ENCODE results near the gene DBP.

Gene DBP

DNA sequence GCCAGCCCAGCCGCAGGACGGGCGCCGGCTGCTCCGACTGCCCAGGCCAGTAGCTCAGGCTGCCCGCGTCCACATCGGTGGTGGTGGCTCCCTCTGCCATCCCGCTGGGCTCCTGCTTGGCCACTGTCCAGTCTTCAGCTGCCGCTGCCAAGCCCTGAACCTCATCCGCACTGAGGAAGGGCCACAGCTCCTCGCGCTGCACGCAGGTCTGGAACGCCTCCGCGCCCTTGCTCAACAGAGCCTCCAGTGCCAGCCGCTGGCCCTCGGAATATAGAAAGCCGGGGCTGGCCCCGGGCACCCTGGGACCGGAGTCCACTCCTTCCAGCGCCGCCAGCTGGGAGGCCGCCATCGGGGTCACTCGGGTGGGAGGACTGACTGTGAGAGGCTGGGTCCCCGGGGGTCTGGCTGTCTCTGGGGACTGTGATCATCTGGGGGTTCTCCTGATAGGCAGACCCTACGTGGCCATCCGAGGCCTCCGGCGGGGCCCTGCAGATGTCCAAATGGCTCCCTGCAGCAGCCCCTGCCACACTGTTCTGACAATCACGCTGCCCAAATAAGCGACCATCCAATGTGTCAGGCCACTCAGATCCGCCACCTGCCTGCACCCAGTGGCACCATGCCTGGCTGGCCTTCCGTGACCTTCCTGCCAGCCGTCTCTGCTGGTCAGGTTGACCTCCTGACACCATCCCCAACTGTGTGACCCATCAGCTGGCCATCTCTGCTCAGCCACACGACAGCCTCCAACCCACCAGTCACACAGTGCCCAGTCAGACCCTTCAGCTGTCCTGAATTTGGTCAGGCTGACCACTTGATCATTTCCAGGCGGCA is 23.9 kb downstream of the DBP start:
- Histone ChIP-seq H3K27ac (ENCODE audit: low read depth, low read length) (no peak overlapping the region), H3K4me3 (ENCODE audit: low read depth in 1 of 5, low read length in 5 of 5) (no peak overlapping the region), H3K9ac (ENCODE audit: low read length in 5 of 5) (no peak overlapping the region), H3K9me3 (ENCODE audit: control insufficient read depth in 5 of 5, low read length in 5 of 5) (no peaks in the 10 kb centered on the region), H3K36me3 (ENCODE audit: control insufficient read depth in 5 of 5, insufficient read depth in 5 of 5, low read length in 5 of 5) (peaks cover 0 to 32% (median 30%) of the 10 kb centered on the region in 5 donors), H3K27me3 (ENCODE audit: control insufficient read depth in 5 of 5, insufficient read depth in 4 of 5, low read length in 5 of 5) (no peaks in the 10 kb centered on the region), H3K4me1 (ENCODE audit: control insufficient read depth in 5 of 5, insufficient read depth in 5 of 5, low read length in 5 of 5) (peaks cover 7 to 33% (median 23%) of the 10 kb centered on the region in 5 donors)

DNA sequence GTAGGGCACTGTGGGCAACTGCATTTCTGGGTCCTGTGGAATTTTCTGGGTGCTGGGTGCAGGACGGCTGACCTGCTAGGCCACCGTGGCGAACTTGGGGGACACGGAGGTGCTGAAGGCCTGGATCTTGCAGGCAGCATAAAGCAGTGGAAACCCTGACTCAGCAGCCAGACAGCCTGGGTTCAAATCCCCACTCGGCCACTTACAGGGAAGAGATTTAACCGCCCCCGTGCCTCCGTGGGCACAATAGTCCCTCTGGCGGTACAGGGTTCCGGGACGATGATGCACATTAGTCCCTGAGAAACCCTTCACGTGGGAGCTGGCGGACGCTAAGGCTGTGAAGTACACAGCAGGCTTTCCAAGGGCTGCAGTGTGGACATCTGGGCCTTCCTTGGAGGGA is 25.3 kb downstream of the DBP start:
- H3K9ac ChIP-seq (ENCODE audit: low read length in 5 of 5), result no peak overlapping the region
- no peaks in the 10 kb centered on the region for H3K9me3 ChIP-seq (ENCODE audit: control insufficient read depth in 5 of 5, low read length in 5 of 5)
- H3K27me3 ChIP-seq (ENCODE audit: control insufficient read depth in 5 of 5, insufficient read depth in 4 of 5, low read length in 5 of 5), result no peaks in the 10 kb centered on the region
- H3K4me1 ChIP-seq (ENCODE audit: control insufficient read depth in 5 of 5, insufficient read depth in 5 of 5, low read length in 5 of 5), result peaks cover 0 to 19% (median 10%) of the 10 kb centered on the region in 5 donors
- no peak overlapping the region for H3K27ac ChIP-seq (ENCODE audit: low read depth, low read length)
- peaks cover 0 to 22% (median 22%) of the 10 kb centered on the region in 5 donors for H3K36me3 ChIP-seq (ENCODE audit: control insufficient read depth in 5 of 5, insufficient read depth in 5 of 5, low read length in 5 of 5)
- H3K4me3 ChIP-seq (ENCODE audit: low read depth in 1 of 5, low read length in 5 of 5), result no peak overlapping the region

DNA sequence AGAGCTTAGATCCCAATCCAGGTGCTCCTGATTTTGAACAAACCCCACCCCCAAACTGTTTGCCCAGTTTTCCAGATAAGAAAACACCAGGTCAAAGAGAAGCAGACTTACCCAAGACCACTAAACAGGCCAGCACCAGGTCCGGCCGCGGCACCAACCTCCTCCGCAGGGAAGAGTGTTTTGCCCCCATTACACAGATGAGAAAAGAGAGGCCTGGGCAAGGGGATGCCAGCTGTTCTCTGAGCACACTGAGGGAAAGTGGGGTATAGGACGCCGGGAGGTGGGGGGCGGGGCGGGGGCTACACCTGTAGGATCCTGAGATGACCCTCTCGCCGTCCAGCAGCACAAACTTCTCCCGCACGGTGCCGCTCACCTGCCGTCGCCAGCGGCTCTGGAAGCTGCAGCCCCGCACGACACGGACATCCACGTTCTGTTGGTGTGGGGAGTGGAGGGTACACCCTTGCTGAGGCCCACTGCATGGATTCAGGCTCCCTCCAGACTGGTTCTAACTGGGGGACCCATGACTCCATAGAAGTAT is 27.5 kb downstream of the DBP start:
- H3K9me3 ChIP-seq (ENCODE audit: control insufficient read depth in 5 of 5, low read length in 5 of 5), result no peaks in the 10 kb centered on the region
- no peak overlapping the region for H3K9ac ChIP-seq (ENCODE audit: low read length in 5 of 5)
- no peaks in the 10 kb centered on the region for H3K36me3 ChIP-seq (ENCODE audit: control insufficient read depth in 5 of 5, insufficient read depth in 5 of 5, low read length in 5 of 5)
- H3K27me3 ChIP-seq (ENCODE audit: control insufficient read depth in 5 of 5, insufficient read depth in 4 of 5, low read length in 5 of 5), result no peaks in the 10 kb centered on the region
- H3K4me3 ChIP-seq (ENCODE audit: low read depth in 1 of 5, low read length in 5 of 5), result no peak overlapping the region
- peaks cover 0 to 10% (median 4%) of the 10 kb centered on the region in 5 donors for H3K4me1 ChIP-seq (ENCODE audit: control insufficient read depth in 5 of 5, insufficient read depth in 5 of 5, low read length in 5 of 5)
- no peak overlapping the region for H3K27ac ChIP-seq (ENCODE audit: low read depth, low read length)

DNA sequence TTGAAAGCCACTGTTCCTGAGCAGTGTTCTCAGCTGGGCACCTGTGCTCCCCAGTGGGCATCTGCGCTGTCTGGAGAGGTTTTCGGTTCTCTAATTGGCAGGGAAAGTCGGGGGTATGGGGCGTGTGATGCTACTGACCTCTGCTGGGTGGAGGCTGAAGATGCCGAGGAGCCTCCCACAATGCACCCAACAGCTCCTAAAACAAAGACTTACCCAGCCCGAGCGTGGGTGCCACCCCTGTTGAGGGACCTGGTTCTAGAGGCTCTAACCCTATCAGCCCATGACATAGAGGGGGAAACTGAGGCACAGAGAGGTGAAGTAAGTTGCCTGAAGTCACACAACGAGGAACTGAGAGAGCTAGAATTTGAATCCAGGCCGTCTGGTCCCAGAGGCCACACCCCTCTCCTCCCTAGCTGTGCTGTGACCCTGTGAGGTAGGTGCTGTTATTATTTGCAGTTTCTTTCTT is 28.3 kb downstream of the DBP start:
- H3K4me1 ChIP-seq (ENCODE audit: control insufficient read depth in 5 of 5, insufficient read depth in 5 of 5, low read length in 5 of 5), result peaks cover 0 to 9% (median 4%) of the 10 kb centered on the region in 5 donors
- no peaks in the 10 kb centered on the region for H3K36me3 ChIP-seq (ENCODE audit: control insufficient read depth in 5 of 5, insufficient read depth in 5 of 5, low read length in 5 of 5)
- no peaks in the 10 kb centered on the region for H3K9me3 ChIP-seq (ENCODE audit: control insufficient read depth in 5 of 5, low read length in 5 of 5)
- H3K9ac ChIP-seq (ENCODE audit: low read length in 5 of 5), result peak overlapping the region in 1 of 5 donors; percentile 64
- no peaks in the 10 kb centered on the region for H3K27me3 ChIP-seq (ENCODE audit: control insufficient read depth in 5 of 5, insufficient read depth in 4 of 5, low read length in 5 of 5)
- H3K4me3 ChIP-seq (ENCODE audit: low read depth in 1 of 5, low read length in 5 of 5), result no peak overlapping the region
- no peak overlapping the region for H3K27ac ChIP-seq (ENCODE audit: low read depth, low read length)

DNA sequence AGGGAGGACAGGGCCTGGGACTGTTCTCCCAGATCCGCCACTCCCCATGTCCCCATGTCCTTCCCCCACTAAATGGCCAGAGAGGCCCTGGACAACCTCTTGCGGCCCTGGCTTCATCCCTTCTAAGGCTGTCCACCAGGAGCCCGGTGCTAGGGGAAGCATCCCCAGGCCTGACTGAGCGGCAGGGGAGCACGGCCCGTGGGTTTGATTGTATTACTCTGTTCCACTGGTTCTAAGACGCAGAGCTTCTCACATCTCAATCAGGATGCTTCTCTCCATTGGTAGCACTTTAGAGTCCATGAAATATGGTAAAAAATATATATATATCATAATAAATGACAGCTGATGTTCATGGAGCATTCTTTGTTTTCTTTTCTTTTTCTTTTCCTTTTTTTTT is 29.8 kb downstream of the DBP start:
- Histone ChIP-seq H3K9me3 (ENCODE audit: control insufficient read depth in 5 of 5, low read length in 5 of 5) (no peaks in the 10 kb centered on the region), H3K27ac (ENCODE audit: low read depth, low read length) (no peak overlapping the region), H3K27me3 (ENCODE audit: control insufficient read depth in 5 of 5, insufficient read depth in 4 of 5, low read length in 5 of 5) (no peaks in the 10 kb centered on the region), H3K9ac (ENCODE audit: low read length in 5 of 5) (no peak overlapping the region), H3K4me3 (ENCODE audit: low read depth in 1 of 5, low read length in 5 of 5) (no peak overlapping the region), H3K36me3 (ENCODE audit: control insufficient read depth in 5 of 5, insufficient read depth in 5 of 5, low read length in 5 of 5) (no peaks in the 10 kb centered on the region), H3K4me1 (ENCODE audit: control insufficient read depth in 5 of 5, insufficient read depth in 5 of 5, low read length in 5 of 5) (peaks cover 0 to 5% (median 4%) of the 10 kb centered on the region in 5 donors)

DNA sequence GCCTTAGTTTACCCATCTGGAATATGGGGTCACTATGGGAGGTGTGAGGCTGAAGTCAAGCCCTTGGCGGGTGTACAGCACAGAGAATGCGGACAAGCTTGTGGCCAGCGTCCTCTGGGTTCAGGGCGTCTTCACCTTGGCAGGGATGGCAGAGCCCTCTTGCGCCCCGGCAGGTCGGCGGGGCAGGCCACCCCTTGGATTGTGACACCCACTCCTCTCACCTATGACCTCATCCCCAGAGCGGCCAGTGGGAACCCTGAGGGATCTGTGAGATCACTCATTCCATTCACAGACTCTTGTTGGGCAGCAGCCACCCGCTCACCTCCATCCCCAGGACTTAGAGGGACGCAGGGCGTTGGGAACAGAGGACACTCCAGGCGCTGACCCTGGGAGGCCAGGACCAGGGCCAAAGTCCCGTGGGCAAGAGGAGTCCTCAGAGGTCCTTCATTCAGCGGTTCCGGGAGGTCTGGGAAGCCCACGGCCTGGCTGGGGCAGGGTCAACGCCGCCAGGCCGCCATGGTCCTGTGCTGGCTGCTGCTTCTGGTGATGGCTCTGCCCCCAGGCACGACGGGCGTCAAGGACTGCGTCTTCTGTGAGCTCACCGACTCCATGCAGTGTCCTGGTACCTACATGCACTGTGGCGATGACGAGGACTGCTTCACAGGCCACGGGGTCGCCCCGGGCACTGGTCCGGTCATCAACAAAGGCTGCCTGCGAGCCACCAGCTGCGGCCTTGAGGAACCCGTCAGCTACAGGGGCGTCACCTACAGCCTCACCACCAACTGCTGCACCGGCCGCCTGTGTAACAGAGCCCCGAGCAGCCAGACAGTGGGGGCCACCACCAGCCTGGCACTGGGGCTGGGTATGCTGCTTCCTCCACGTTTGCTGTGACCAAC is 30.5 kb downstream of the DBP start, which contains the start of gene SPACA4:
TSS of gene SPACA4 (plus strand) at position 280 of the 896 bp plus-strand sequence. CDS start at position 517, 237 bp downstream.
- peaks cover 0 to 5% (median 4%) of the 10 kb centered on the region in 5 donors for H3K4me1 ChIP-seq (ENCODE audit: control insufficient read depth in 5 of 5, insufficient read depth in 5 of 5, low read length in 5 of 5)
- no peaks in the 10 kb centered on the region for H3K36me3 ChIP-seq (ENCODE audit: control insufficient read depth in 5 of 5, insufficient read depth in 5 of 5, low read length in 5 of 5)
- no peaks in the 10 kb centered on the region for H3K9me3 ChIP-seq (ENCODE audit: control insufficient read depth in 5 of 5, low read length in 5 of 5)
- H3K4me3 ChIP-seq (ENCODE audit: low read depth in 1 of 5, low read length in 5 of 5), result no peak within 1 kb of the TSS
- no peak within 1 kb of the TSS for H3K27ac ChIP-seq (ENCODE audit: low read depth, low read length)
- H3K9ac ChIP-seq (ENCODE audit: low read length in 5 of 5), result no peak within 1 kb of the TSS
- H3K27me3 ChIP-seq (ENCODE audit: control insufficient read depth in 5 of 5, insufficient read depth in 4 of 5, low read length in 5 of 5), result peaks cover 0 to 3% (median 0%) of the 10 kb centered on the region in 5 donors

DNA sequence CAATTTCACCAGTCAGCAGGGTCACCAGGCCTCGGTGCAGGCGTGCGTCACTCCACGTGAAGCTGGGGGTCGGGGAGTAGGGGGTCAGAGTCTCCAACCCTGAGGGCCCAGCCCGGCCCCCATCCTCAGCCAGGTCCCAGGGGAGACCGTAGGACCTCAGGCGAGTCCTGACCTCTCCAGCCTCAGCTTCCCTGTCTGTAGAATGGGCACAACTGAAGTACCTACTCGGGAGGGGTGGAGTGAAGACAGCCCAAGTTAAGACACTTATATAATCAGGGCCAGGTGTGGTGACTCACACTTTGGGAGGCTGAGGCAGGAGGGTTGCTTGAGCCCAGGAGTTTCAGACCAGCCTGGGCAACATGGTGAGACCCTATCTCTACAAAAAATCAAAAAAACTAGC is 33.3 kb downstream of the DBP start:
- no peak overlapping the region for H3K9ac ChIP-seq (ENCODE audit: low read length in 5 of 5)
- no peak overlapping the region for H3K27ac ChIP-seq (ENCODE audit: low read depth, low read length)
- H3K36me3 ChIP-seq (ENCODE audit: control insufficient read depth in 5 of 5, insufficient read depth in 5 of 5, low read length in 5 of 5), result no peaks in the 10 kb centered on the region
- no peak overlapping the region for H3K4me3 ChIP-seq (ENCODE audit: low read depth in 1 of 5, low read length in 5 of 5)
- peaks cover 0 to 3% (median 2%) of the 10 kb centered on the region in 5 donors for H3K4me1 ChIP-seq (ENCODE audit: control insufficient read depth in 5 of 5, insufficient read depth in 5 of 5, low read length in 5 of 5)
- no peaks in the 10 kb centered on the region for H3K9me3 ChIP-seq (ENCODE audit: control insufficient read depth in 5 of 5, low read length in 5 of 5)
- peaks cover 2 to 8% (median 6%) of the 10 kb centered on the region in 5 donors for H3K27me3 ChIP-seq (ENCODE audit: control insufficient read depth in 5 of 5, insufficient read depth in 4 of 5, low read length in 5 of 5)

DNA sequence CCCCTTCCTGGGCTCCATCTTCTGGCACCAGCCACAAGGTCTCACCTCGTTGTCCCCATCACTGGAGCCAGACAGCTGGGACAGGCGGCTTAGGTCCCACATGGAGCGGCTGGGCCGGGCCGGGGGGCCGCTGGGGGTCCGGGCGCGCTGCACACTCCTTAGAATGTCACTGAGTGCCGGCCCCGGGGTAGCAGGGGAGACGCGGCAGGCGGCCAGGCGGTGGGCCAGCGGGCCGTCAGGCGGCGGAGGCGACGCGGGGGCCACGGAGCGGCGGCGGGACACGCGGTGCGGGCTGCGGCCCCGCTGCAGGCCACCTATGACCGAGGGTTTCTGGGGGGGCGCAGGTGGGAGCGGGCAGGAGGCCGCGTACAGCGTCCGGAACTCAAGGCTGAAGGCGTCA is 33.7 kb downstream of the DBP start:
- peaks cover 0 to 2% (median 0%) of the 10 kb centered on the region in 5 donors for H3K4me1 ChIP-seq (ENCODE audit: control insufficient read depth in 5 of 5, insufficient read depth in 5 of 5, low read length in 5 of 5)
- H3K27me3 ChIP-seq (ENCODE audit: control insufficient read depth in 5 of 5, insufficient read depth in 4 of 5, low read length in 5 of 5), result peaks cover 2 to 11% (median 9%) of the 10 kb centered on the region in 5 donors
- H3K9me3 ChIP-seq (ENCODE audit: control insufficient read depth in 5 of 5, low read length in 5 of 5), result no peaks in the 10 kb centered on the region
- H3K36me3 ChIP-seq (ENCODE audit: control insufficient read depth in 5 of 5, insufficient read depth in 5 of 5, low read length in 5 of 5), result no peaks in the 10 kb centered on the region
- no peak overlapping the region for H3K4me3 ChIP-seq (ENCODE audit: low read depth in 1 of 5, low read length in 5 of 5)
- H3K9ac ChIP-seq (ENCODE audit: low read length in 5 of 5), result no peak overlapping the region
- no peak overlapping the region for H3K27ac ChIP-seq (ENCODE audit: low read depth, low read length)

DNA sequence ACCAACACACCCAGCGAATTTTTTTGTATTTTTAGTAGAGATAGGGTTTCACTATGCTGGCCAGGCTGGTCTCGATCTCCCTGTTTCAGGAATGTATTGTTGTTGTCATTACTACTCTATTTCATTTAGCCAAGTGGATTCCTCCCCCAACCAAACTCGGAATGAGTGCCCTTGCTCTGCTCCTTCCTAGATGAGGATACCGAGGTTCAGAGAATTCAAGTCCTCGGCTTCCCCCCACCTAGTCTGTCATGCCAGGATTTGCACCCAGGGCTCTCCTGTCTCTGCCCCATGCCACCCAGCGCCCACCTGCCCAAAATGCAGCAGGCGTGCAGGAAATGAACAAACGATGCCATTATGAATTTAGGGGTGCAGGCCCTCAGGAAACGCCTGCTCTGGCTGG is 34.2 kb downstream of the DBP start:
- no peak overlapping the region for H3K27ac ChIP-seq (ENCODE audit: low read depth, low read length)
- H3K9ac ChIP-seq (ENCODE audit: low read length in 5 of 5), result no peak overlapping the region
- peaks cover 2 to 11% (median 9%) of the 10 kb centered on the region in 5 donors for H3K27me3 ChIP-seq (ENCODE audit: control insufficient read depth in 5 of 5, insufficient read depth in 4 of 5, low read length in 5 of 5)
- H3K4me3 ChIP-seq (ENCODE audit: low read depth in 1 of 5, low read length in 5 of 5), result no peak overlapping the region
- no peaks in the 10 kb centered on the region for H3K36me3 ChIP-seq (ENCODE audit: control insufficient read depth in 5 of 5, insufficient read depth in 5 of 5, low read length in 5 of 5)
- H3K9me3 ChIP-seq (ENCODE audit: control insufficient read depth in 5 of 5, low read length in 5 of 5), result no peaks in the 10 kb centered on the region
- H3K4me1 ChIP-seq (ENCODE audit: control insufficient read depth in 5 of 5, insufficient read depth in 5 of 5, low read length in 5 of 5), result peaks cover 0 to 2% (median 0%) of the 10 kb centered on the region in 5 donors
